ENCODE data around the gene PTPRN.

DNA sequence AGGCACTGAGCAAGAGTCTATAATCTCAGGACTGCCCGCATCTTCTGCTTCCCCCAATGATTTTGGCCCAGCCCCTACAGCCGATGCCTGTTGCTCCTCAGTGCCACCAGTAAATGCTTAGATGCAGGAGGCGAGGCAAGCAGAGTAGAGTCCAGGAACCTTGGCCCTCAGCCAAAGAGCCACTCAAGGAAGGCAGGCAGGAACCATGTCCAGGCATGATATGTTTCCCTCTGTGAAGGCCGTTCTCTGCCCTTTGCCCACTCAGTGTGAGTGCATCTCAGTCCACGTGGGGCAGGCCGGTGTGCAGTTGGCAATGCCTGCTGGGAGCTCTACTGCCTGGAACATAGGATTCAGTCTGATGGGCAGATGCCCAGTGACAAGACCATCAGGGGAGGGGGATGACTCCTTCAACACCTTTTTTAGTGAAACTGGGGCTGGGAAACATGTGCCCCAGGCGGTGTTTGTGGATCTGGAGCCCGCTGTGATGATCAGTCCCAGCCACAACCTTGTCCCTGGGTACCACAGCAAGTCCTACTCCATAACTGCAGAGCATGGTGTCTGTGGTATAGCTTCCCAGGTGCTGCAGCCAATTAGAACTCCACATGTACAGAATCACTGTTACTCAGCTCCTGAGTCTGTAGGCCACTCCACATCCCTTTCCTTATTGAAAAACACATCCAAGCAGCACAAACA, 39.7 kb downstream of the PTPRN start:
- TF ChIP-seq, protein P1, sequence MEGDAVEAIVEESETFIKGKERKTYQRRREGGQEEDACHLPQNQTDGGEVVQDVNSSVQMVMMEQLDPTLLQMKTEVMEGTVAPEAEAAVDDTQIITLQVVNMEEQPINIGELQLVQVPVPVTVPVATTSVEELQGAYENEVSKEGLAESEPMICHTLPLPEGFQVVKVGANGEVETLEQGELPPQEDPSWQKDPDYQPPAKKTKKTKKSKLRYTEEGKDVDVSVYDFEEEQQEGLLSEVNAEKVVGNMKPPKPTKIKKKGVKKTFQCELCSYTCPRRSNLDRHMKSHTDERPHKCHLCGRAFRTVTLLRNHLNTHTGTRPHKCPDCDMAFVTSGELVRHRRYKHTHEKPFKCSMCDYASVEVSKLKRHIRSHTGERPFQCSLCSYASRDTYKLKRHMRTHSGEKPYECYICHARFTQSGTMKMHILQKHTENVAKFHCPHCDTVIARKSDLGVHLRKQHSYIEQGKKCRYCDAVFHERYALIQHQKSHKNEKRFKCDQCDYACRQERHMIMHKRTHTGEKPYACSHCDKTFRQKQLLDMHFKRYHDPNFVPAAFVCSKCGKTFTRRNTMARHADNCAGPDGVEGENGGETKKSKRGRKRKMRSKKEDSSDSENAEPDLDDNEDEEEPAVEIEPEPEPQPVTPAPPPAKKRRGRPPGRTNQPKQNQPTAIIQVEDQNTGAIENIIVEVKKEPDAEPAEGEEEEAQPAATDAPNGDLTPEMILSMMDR (IDR thresholded peaks at IDR 0.05; ENCODE audit: low read length): no peak
- no peak for TF ChIP-seq EZH2 (IDR thresholded peaks at IDR 0.05; ENCODE audit: borderline replicate concordance, low read length)
